SK-N-SH treated with all-trans-retinoic acid at 6 μM for 48 hours (cell line): ENCODE data around the gene ZNF12.
"Not testable (repeated sequence)": the region's sequence is repeated elsewhere in the genome, so short reads cannot be mapped to it uniquely, and the experiment has no call there.

Experiments
- ARNTL ChIP-seq: fragments of 450-650 bp; formaldehyde crosslinking; IDR thresholded peaks from 2 replicates; pipeline ENCODE4 v1.5.0; 2020; ENCODE audit warnings: low read depth, mild to moderate bottlenecking, moderate library complexity, borderline replicate concordance
- CSDC2 ChIP-seq: fragments of 250-450 bp; sonication (Bioruptor Pico); IDR thresholded peaks from 2 replicates; pipeline ENCODE4 v1.5.0; 2020; ENCODE audit warnings: mild to moderate bottlenecking, moderate library complexity
- CSRNP3 ChIP-seq: fragments of 250-450 bp; sonication (Bioruptor Pico); IDR thresholded peaks from 2 replicates; pipeline ENCODE4 v1.5.1; 2021; ENCODE audit warnings: mild to moderate bottlenecking, moderate library complexity
- RARB ChIP-seq: fragments of 250-450 bp; sonication (Bioruptor Pico); IDR thresholded peaks from 2 replicates; pipeline ENCODE4 v1.8.0; 2021; ENCODE audit warnings: mild to moderate bottlenecking, moderate library complexity
- TSHZ2 ChIP-seq: fragments of 250-450 bp; sonication (Bioruptor Pico); IDR thresholded peaks from 2 replicates; pipeline ENCODE4 v1.5.0; 2020; ENCODE audit warnings: mild to moderate bottlenecking, moderate library complexity
- ZFP3 ChIP-seq: fragments of 250-450 bp; sonication (Bioruptor Pico); IDR thresholded peaks from 2 replicates; pipeline ENCODE4 v1.5.0; 2020; ENCODE audit warnings: mild to moderate bottlenecking, moderate library complexity
- ZFP30 ChIP-seq: fragments of 450-650 bp; formaldehyde crosslinking; IDR thresholded peaks from 2 replicates; pipeline ENCODE4 v1.5.0; 2022; ENCODE audit warnings: mild to moderate bottlenecking, moderate library complexity
- ZNF565 ChIP-seq: fragments of 450-650 bp; formaldehyde crosslinking; conservative IDR thresholded peaks from 2 replicates; pipeline ENCODE4 v1.5.0; 2020; ENCODE audit warnings: low read depth, mild to moderate bottlenecking, moderate library complexity
- ZNF70 ChIP-seq: fragments of 450-650 bp; formaldehyde crosslinking; IDR thresholded peaks from 2 replicates; pipeline ENCODE4 v1.5.0; 2020; ENCODE audit warnings: mild to moderate bottlenecking, moderate library complexity
- TF ChIP-seq, protein P1 (sequence below): fragments of 250-450 bp; sonication (Bioruptor Pico); IDR thresholded peaks from 2 replicates; pipeline ENCODE4 v1.8.0; 2020; ENCODE audit warnings: mild to moderate bottlenecking, moderate library complexity, borderline replicate concordance

GRCh38 chr7:6744410-6745100, 37.8 kb upstream of the ZNF12 start:
- TF ChIP-seq ZFP30 (CRISPR knock-in tag); ZFP3 (CRISPR knock-in tag); RARB; CSRNP3 (CRISPR knock-in tag); ARNTL; TSHZ2 (CRISPR knock-in tag); CSDC2 (CRISPR knock-in tag); ZNF70; ZNF565 (CRISPR knock-in tag): not testable (repeated sequence)
- TF ChIP-seq, protein P1, sequence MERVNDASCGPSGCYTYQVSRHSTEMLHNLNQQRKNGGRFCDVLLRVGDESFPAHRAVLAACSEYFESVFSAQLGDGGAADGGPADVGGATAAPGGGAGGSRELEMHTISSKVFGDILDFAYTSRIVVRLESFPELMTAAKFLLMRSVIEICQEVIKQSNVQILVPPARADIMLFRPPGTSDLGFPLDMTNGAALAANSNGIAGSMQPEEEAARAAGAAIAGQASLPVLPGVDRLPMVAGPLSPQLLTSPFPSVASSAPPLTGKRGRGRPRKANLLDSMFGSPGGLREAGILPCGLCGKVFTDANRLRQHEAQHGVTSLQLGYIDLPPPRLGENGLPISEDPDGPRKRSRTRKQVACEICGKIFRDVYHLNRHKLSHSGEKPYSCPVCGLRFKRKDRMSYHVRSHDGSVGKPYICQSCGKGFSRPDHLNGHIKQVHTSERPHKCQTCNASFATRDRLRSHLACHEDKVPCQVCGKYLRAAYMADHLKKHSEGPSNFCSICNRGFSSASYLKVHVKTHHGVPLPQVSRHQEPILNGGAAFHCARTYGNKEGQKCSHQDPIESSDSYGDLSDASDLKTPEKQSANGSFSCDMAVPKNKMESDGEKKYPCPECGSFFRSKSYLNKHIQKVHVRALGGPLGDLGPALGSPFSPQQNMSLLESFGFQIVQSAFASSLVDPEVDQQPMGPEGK (CRISPR knock-in tag): not testable (repeated sequence)
